Neuronal stem cell (in vitro differentiated cells): ENCODE data around the gene COL1A1.

Experiments
- DNase-seq: peaks from one replicate; pipeline ENCODE4 v3.0.0-alpha.2; 2013; ENCODE audit warnings: low spot score
- H2AFZ ChIP-seq: one replicate; pipeline ENCODE4 v1.6.1; 2013; ENCODE audit warnings: mild to moderate bottlenecking, low read length, inconsistent platforms
- H2AK5ac ChIP-seq: 2 replicates; pipeline ENCODE4 v1.6.1; 2013; ENCODE audit warnings: low read depth, mild to moderate bottlenecking, inconsistent platforms, low read length, moderate library complexity, mixed read lengths
- H2BK120ac ChIP-seq: 2 replicates; pipeline ENCODE4 v1.6.1; 2013; ENCODE audit warnings: low read depth, mild to moderate bottlenecking, inconsistent platforms, low read length, moderate library complexity, mixed read lengths
- H2BK12ac ChIP-seq: one replicate; pipeline ENCODE4 v1.6.1; 2013; ENCODE audit warnings: low read length, inconsistent platforms
- H2BK15ac ChIP-seq: 2 replicates; pipeline ENCODE4 v1.6.1; 2013; ENCODE audit warnings: mild to moderate bottlenecking, low read length, inconsistent platforms, mixed read lengths
- H2BK5ac ChIP-seq: one replicate; pipeline ENCODE4 v1.6.1; 2013; ENCODE audit warnings: inconsistent platforms, mild to moderate bottlenecking, low read length, moderate library complexity
- H3K14ac ChIP-seq: one replicate; pipeline ENCODE4 v1.6.1; 2013; ENCODE audit warnings: low read length, inconsistent platforms
- H3K18ac ChIP-seq: 2 replicates; pipeline ENCODE4 v1.6.1; 2013; ENCODE audit warnings: low read length, inconsistent platforms
- H3K23ac ChIP-seq: 2 replicates; pipeline ENCODE4 v1.6.1; 2013; ENCODE audit warnings: low read depth, mild to moderate bottlenecking, mixed read lengths, low read length, inconsistent platforms; ENCODE audit not compliant: poor library complexity
- H3K27ac ChIP-seq: replicated peaks from 3 replicates; pipeline ENCODE4 v1.5.1; 2013; ENCODE audit warnings: low read length, inconsistent platforms
- H3K27me3 ChIP-seq, 3 experiments: 2 replicates each; pipeline ENCODE4 v1.6.1; 2013; ENCODE audit warnings: low read length in 3 of 3, mild to moderate bottlenecking in 2 of 3, inconsistent platforms in 1 of 3, low read depth in 1 of 3, mixed read lengths in 1 of 3, moderate library complexity in 1 of 3; ENCODE audit not compliant: control insufficient read depth in 3 of 3, insufficient read depth in 3 of 3
- H3K36me3 ChIP-seq, 2 donors: replicated peaks in 1 of 2; 2 replicates each; pipeline ENCODE4 v1.6.1; 2013; ENCODE audit warnings: low read length in 2 of 2; ENCODE audit not compliant: control insufficient read depth in 2 of 2, insufficient read depth in 2 of 2
- H3K4ac ChIP-seq: 2 replicates; pipeline ENCODE4 v1.6.1; 2013; ENCODE audit warnings: inconsistent platforms, mild to moderate bottlenecking, low read length, moderate library complexity
- H3K4me1 ChIP-seq, 2 donors: 1 replicate in 1 of 2; 2 replicates in 1 of 2; pipeline ENCODE4 v1.6.1; 2013; ENCODE audit warnings: low read length in 2 of 2, low read depth in 1 of 2; ENCODE audit not compliant: control insufficient read depth in 2 of 2, insufficient read depth in 1 of 2
- H3K4me2 ChIP-seq: one replicate; pipeline ENCODE4 v1.6.1; 2013; ENCODE audit warnings: mild to moderate bottlenecking, low read length, inconsistent platforms; ENCODE audit not compliant: insufficient read depth, poor library complexity, severe bottlenecking
- H3K4me3 ChIP-seq, 2 donors: 2 replicates each; pipeline ENCODE4 v1.5.1; 2013; ENCODE audit warnings: low read length in 2 of 2, mild to moderate bottlenecking in 2 of 2, inconsistent platforms in 1 of 2, moderate library complexity in 1 of 2
- H3K79me1 ChIP-seq: one replicate; pipeline ENCODE4 v1.6.1; 2013; ENCODE audit warnings: low read depth, mild to moderate bottlenecking, inconsistent platforms, low read length, moderate library complexity
- H3K9ac ChIP-seq: one replicate; pipeline ENCODE4 v1.6.1; 2013; ENCODE audit warnings: mild to moderate bottlenecking, low read depth, low read length, inconsistent platforms; ENCODE audit not compliant: poor library complexity
- H3K9me3 ChIP-seq, 2 donors: replicated peaks in 1 of 2; 2 replicates each; pipeline versions ENCODE3 to v1.6.1; 2013; ENCODE audit warnings: low read length in 2 of 2, mild to moderate bottlenecking in 2 of 2, inconsistent platforms in 1 of 2, low read depth in 1 of 2, mixed read lengths in 1 of 2, moderate library complexity in 1 of 2; ENCODE audit not compliant: control insufficient read depth in 2 of 2, insufficient read depth in 1 of 2
- H4K8ac ChIP-seq: one replicate; pipeline ENCODE4 v1.6.1; 2013; ENCODE audit warnings: low read depth, mild to moderate bottlenecking, inconsistent platforms, low read length, moderate library complexity
- H4K91ac ChIP-seq: one replicate; pipeline ENCODE4 v1.6.1; 2013; ENCODE audit warnings: low read length, low read depth, mild to moderate bottlenecking, inconsistent platforms; ENCODE audit not compliant: poor library complexity
- WGBS, 2 donors: extraction: QIAGEN DNeasy Blood & Tissue Kit; methylation state at CpG; one replicate each; pipeline ENCODE4 v1.1.7; 2013; ENCODE audit warnings: missing lambda C conversion rate in 2 of 2, mixed read lengths in 1 of 2; ENCODE audit not compliant: insufficient read length in 2 of 2, insufficient replicate concordance in 1 of 2; ENCODE audit errors: extremely low coverage in 2 of 2; 5-methylcytosine and 5-hydroxymethylcytosine counted together

Gene COL1A1

GRCh38 chr17:50218771-50219315 lies 17.4 kb upstream of the COL1A1 start:
- no CpG with 5 or more reads among the region's 1 CpG for WGBS, 2 donors
- no peak overlapping the region for H3K4ac ChIP-seq
- peaks cover 11 to 15% of the 10 kb centered on the region in 2 donors for H3K4me1 ChIP-seq
- no peak overlapping the region for H3K4me2 ChIP-seq
- no peak overlapping the region for H2AK5ac ChIP-seq
- peak overlapping the region; percentile 72 for H3K18ac ChIP-seq
- H2AFZ ChIP-seq, result no peak overlapping the region
- H3K27me3 ChIP-seq, result peaks cover 0 to 15% (median 0%) of the 10 kb centered on the region in 3 experiments
- no peaks in the 10 kb centered on the region for H3K79me1 ChIP-seq
- H2BK5ac ChIP-seq, result no peak overlapping the region
- H4K8ac ChIP-seq, result no peak overlapping the region
- H2BK15ac ChIP-seq, result no peak overlapping the region
- H3K4me3 ChIP-seq, result no peak overlapping the region
- H3K23ac ChIP-seq, result no peak overlapping the region
- DNase-seq, result no peak
- H2BK12ac ChIP-seq, result peak overlapping the region; percentile 75
- H4K91ac ChIP-seq, result no peak overlapping the region
- no peak overlapping the region for H3K27ac ChIP-seq
- H2BK120ac ChIP-seq, result no peak overlapping the region
- no peaks in the 10 kb centered on the region for H3K36me3 ChIP-seq
- H3K9ac ChIP-seq, result no peak overlapping the region
- no peak overlapping the region for H3K14ac ChIP-seq
- peaks cover 0 to 2% of the 10 kb centered on the region in 2 donors for H3K9me3 ChIP-seq

- H3K27ac ChIP-seq, result no peak overlapping the region
Observed at GRCh38 chr17:50218071-50218759, 16.8 kb upstream of the COL1A1 start.

GRCh38 chr17:50217591-50217990 lies 16.2 kb upstream of the COL1A1 start:
- Histone ChIP-seq H3K27me3 (peaks cover 0 to 15% (median 0%) of the 10 kb centered on the region in 3 experiments), H3K23ac (no peak overlapping the region), H3K79me1 (no peaks in the 10 kb centered on the region), H3K9ac (no peak overlapping the region), H3K4me2 (no peak overlapping the region), H3K9me3 (peaks cover 0 to 2% of the 10 kb centered on the region in 2 donors), H3K36me3 (no peaks in the 10 kb centered on the region), H3K14ac (no peak overlapping the region), H2AK5ac (no peak overlapping the region), H3K4me1 (peaks cover 11 to 18% of the 10 kb centered on the region in 2 donors), H2BK12ac (no peak overlapping the region), H2BK5ac (no peak overlapping the region), H2BK15ac (no peak overlapping the region), H2BK120ac (no peak overlapping the region), H3K27ac (no peak overlapping the region), H3K4me3 (no peak overlapping the region), H3K18ac (no peak overlapping the region), H3K4ac (no peak overlapping the region), H2AFZ (no peak overlapping the region), H4K91ac (no peak overlapping the region), H4K8ac (no peak overlapping the region)
- WGBS, 2 donors, result no CpG with 5 or more reads among the region's 3 CpGs
- DNase-seq, result no peak

More at GRCh38 chr17:50218071-50218759, 16.8 kb upstream of the COL1A1 start:
- H3K79me1 ChIP-seq, result no peaks in the 10 kb centered on the region
- WGBS, 2 donors, result no CpG with 5 or more reads among the region's 3 CpGs
- H3K36me3 ChIP-seq, result no peaks in the 10 kb centered on the region
- no peak overlapping the region for H3K4me3 ChIP-seq
- no peak overlapping the region for H2BK15ac ChIP-seq
- no peak overlapping the region for H2AFZ ChIP-seq
- H4K91ac ChIP-seq, result no peak overlapping the region
- H3K4ac ChIP-seq, result no peak overlapping the region
- peaks cover 0 to 15% (median 0%) of the 10 kb centered on the region in 3 experiments for H3K27me3 ChIP-seq
- H2BK5ac ChIP-seq, result no peak overlapping the region
- H2AK5ac ChIP-seq, result no peak overlapping the region
- H4K8ac ChIP-seq, result no peak overlapping the region
- DNase-seq, result no peak
- H2BK120ac ChIP-seq, result no peak overlapping the region
- no peak overlapping the region for H3K4me2 ChIP-seq
- no peak overlapping the region for H3K23ac ChIP-seq
- H3K18ac ChIP-seq, result no peak overlapping the region
- H3K9me3 ChIP-seq, result peaks cover 0 to 2% of the 10 kb centered on the region in 2 donors
- H3K4me1 ChIP-seq, result peaks cover 11 to 16% of the 10 kb centered on the region in 2 donors
- H2BK12ac ChIP-seq, result no peak overlapping the region
- no peak overlapping the region for H3K9ac ChIP-seq
- no peak overlapping the region for H3K14ac ChIP-seq

- H2BK12ac ChIP-seq, result no peak overlapping the region
- WGBS, 2 donors, result no CpG with 5 or more reads among the region's 8 CpGs
- H3K4me2 ChIP-seq, result no peak overlapping the region
- H3K9ac ChIP-seq, result no peak overlapping the region
- no peak overlapping the region for H2BK120ac ChIP-seq
- no peak overlapping the region for H4K91ac ChIP-seq
- no peak overlapping the region for H3K4me3 ChIP-seq
- H3K27ac ChIP-seq, result no peak overlapping the region
- DNase-seq, result no peak
- H2AFZ ChIP-seq, result no peak overlapping the region
- peaks cover 0 to 2% of the 10 kb centered on the region in 2 donors for H3K9me3 ChIP-seq
- H3K4me1 ChIP-seq, result peaks cover 22 to 28% of the 10 kb centered on the region in 2 donors
- no peak overlapping the region for H4K8ac ChIP-seq
- no peak overlapping the region for H2AK5ac ChIP-seq
- H3K4ac ChIP-seq, result no peak overlapping the region
- H3K14ac ChIP-seq, result no peak overlapping the region
- H3K27me3 ChIP-seq, result peaks cover 0 to 10% (median 0%) of the 10 kb centered on the region in 3 experiments
- no peak overlapping the region for H2BK5ac ChIP-seq
- H3K79me1 ChIP-seq, result no peaks in the 10 kb centered on the region
- H2BK15ac ChIP-seq, result peak overlapping the region; percentile 47
- H3K36me3 ChIP-seq, result no peaks in the 10 kb centered on the region
- H3K18ac ChIP-seq, result no peak overlapping the region
- H3K23ac ChIP-seq, result no peak overlapping the region
Observed at GRCh38 chr17:50214976-50215760, 13.7 kb upstream of the COL1A1 start.
